Naive thymus-derived CD8-positive, alpha-beta T cell (primary cell): Measurements from ENCODE around the gene TXNDC12. TPM values are rescaled to one million over a fixed set of nuclear protein-coding genes. Genes with fewer than 3 reads are reported as not detected.
A peak's percentile ranks its signal among the peaks of the same experiment; 100 is the strongest.
"Not testable (repeated sequence)": the region's sequence is repeated elsewhere in the genome, so short reads cannot be mapped to it uniquely, and the experiment has no call there.

ENCODE experiments used
- ATAC-seq, 2 donors: fragments of 150-1000 bp; cut with Tn5 transposase in 1 of 2; sonication (Bioruptor Pico), chemical (Tn5 transposase) in 1 of 2; 1 replicate in 1 of 2; 2 replicates in 1 of 2; pipeline ENCODE4 v1.10.0; 2021; ENCODE audit warnings: mild to moderate bottlenecking in 2 of 2, moderate library complexity in 2 of 2
- POLR2A ChIA-PET: fragments of 350-600 bp; sonication (Branson Sonifier 250); formaldehyde crosslinking; loops from one replicate; lab custom pipeline; 2021; ENCODE audit warnings: antibody characterized with exemption; lab: Charles Lee
- DNase-seq, 10 donors: peaks; one replicate each; pipeline versions ENCODE4 v3.0.0 to v3.0.0-alpha.2; 2020 to 2022
- H3K27ac Mint-ChIP-seq, 10 donors: one replicate each; pipeline ENCODE4 v1.8.0; 2020 to 2022; ENCODE audit warnings: mild to moderate bottlenecking in 10 of 10, mixed read lengths in 10 of 10, moderate library complexity in 4 of 10, inconsistent platforms in 1 of 10
- H3K27me3 Mint-ChIP-seq, 5 donors: one replicate each; pipeline ENCODE4 v1.8.0; 2021 to 2022; ENCODE audit warnings: mixed read lengths in 5 of 5
- H3K36me3 Mint-ChIP-seq, 3 donors: one replicate each; pipeline ENCODE4 v1.8.0; 2020 to 2022; ENCODE audit warnings: mixed read lengths in 3 of 3, mild to moderate bottlenecking in 2 of 3, inconsistent platforms in 1 of 3
- H3K4me1 Mint-ChIP-seq, 4 donors: one replicate each; pipeline ENCODE4 v1.8.0; 2021 to 2022; ENCODE audit warnings: mixed read lengths in 4 of 4
- H3K4me3 Mint-ChIP-seq, 10 donors: one replicate each; pipeline ENCODE4 v1.8.0; 2020 to 2022; ENCODE audit warnings: mild to moderate bottlenecking in 10 of 10, mixed read lengths in 10 of 10, moderate library complexity in 6 of 10, inconsistent platforms in 1 of 10
- H3K9me3 Mint-ChIP-seq, 9 donors: one replicate each; pipeline ENCODE4 v1.8.0; 2020 to 2022; ENCODE audit warnings: mixed read lengths in 9 of 9, mild to moderate bottlenecking in 3 of 9, inconsistent platforms in 1 of 9, moderate library complexity in 1 of 9
- polyA plus RNA-seq, 3 donors: library from polyadenylated mRNA; unstranded; fragments of 300-500 nt; fragmentation: Illumina TruSeq; gene quantifications; one replicate each; pipeline ENCODE4 v1.2.3, GENCODE V29; 2021
- total RNA-seq, 8 experiments: library from RNA in 2 of 8; stranded (reverse) in 2 of 8; gene quantifications; one replicate each; pipeline ENCODE4 v1.2.3 and lab custom pipeline; 2021 to 2026

Gene TXNDC12
- total and polyA plus RNA-seq, 5 experiments from 2014 or later = 34.3 to 95.3 (median 77.9) TPM

- Mint-ChIP-seq H3K4me3 (no peak overlapping the region), H3K36me3 (peaks cover 10 to 69% (median 24%) of the 10 kb centered on the region in 3 donors), H3K27me3 (no peaks in the 10 kb centered on the region), H3K9me3 (no peaks in the 10 kb centered on the region), H3K27ac (peak overlapping the region in 3 of 10 donors; percentile 1 to 31 (median 27)), H3K4me1 (peaks cover 0 to 5% (median 2%) of the 10 kb centered on the region in 4 donors)
- POLR2A ChIA-PET = interaction anchor here (0.7 kb wide), 1 partner anchor 40 kb away, joined by 5 read pairs; no protein-coding TSS in a partner anchor
- ATAC-seq = no peak
- DNase-seq = no peak
These were observed 32.9 kb downstream of the TXNDC12 start for GRCh38 chr1:52022133-52022532.

DNA sequence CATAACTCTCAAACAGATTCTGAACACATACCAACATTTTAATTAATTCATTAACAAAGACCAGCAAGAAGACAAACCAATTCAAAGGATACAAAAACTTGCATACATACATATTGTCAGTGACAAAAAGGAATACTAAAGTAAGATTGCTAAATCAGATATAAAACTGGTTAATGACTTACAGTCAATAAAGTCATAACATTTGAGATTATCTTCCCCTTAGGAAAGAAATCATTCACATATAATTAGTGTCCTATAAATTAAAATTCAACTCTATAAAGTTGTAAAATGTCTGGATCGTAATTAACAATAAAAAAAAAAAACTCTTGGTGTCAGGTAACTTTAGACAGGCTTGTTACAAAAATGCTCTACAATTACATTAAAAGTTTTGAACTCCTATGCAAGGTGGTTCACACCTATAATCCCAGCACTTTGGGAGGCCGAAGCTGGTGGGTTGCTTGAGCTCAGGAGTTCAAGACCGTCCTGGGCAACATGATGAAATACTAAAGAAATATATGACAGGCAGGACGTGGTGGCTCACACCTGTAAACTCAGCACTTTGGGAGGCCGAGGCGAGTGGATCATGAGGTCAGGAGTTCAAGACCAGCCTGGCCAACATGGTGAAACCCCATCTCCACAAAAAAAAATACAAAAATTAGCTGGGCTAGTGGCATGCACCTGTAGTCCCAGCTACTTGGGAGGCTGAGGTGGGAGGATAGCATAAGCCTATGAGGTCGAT is 46.8 kb downstream of the TXNDC12 start:
- Mint-ChIP-seq H3K27ac (no peak overlapping the region), H3K9me3 (no peaks in the 10 kb centered on the region), H3K27me3 (peaks cover 0 to 36% (median 20%) of the 10 kb centered on the region in 5 donors), H3K4me3 (no peak overlapping the region), H3K36me3 (no peaks in the 10 kb centered on the region), H3K4me1 (no peaks in the 10 kb centered on the region)
- POLR2A ChIA-PET = no interaction called here
- ATAC-seq (no peak), DNase-seq (no peak)

- Mint-ChIP-seq H3K4me3 (no peak overlapping the region), H3K36me3 (no peaks in the 10 kb centered on the region), H3K27me3 (peaks cover 0 to 37% (median 23%) of the 10 kb centered on the region in 5 donors), H3K9me3 (no peaks in the 10 kb centered on the region), H3K27ac (no peak overlapping the region), H3K4me1 (no peaks in the 10 kb centered on the region)
- ATAC-seq (no peak), DNase-seq (no peak)
- POLR2A ChIA-PET = no interaction called here
These were observed 47.6 kb downstream of the TXNDC12 start for GRCh38 chr1:52007215-52008002.

- peaks cover 0 to 39% (median 25%) of the 10 kb centered on the region in 5 donors for H3K27me3 Mint-ChIP-seq
- H3K4me3 Mint-ChIP-seq, H3K27ac Mint-ChIP-seq, POLR2A ChIA-PET, ATAC-seq, H3K9me3 Mint-ChIP-seq, DNase-seq, H3K4me1 Mint-ChIP-seq, H3K36me3 Mint-ChIP-seq: not testable (repeated sequence)
These were observed 48.9 kb downstream of the TXNDC12 start for GRCh38 chr1:52006081-52006553.

DNA sequence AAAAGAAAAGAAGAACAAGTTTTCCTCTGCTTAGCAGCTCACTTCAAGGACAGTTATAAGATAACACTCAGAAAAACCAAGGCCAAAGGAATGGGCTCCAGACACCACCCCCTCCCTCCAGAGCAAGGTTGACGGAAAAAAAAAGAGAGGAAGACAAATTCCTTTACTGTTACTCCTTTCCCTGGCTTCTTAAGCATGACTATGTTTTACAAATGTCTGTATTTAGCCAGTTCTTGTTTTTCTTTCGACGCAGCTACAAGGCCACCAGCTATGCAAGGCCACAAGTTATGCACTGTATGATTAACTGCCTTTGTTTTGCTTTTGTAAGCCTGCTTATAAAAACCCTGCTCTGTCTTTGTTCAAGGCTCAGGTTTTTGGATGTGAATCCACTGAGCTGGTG is 49.4 kb downstream of the TXNDC12 start:
- H3K4me3 Mint-ChIP-seq, POLR2A ChIA-PET, H3K36me3 Mint-ChIP-seq, DNase-seq, H3K4me1 Mint-ChIP-seq, H3K27ac Mint-ChIP-seq, ATAC-seq, H3K9me3 Mint-ChIP-seq: not testable (repeated sequence)
- peaks cover 0 to 39% (median 25%) of the 10 kb centered on the region in 5 donors for H3K27me3 Mint-ChIP-seq

- DNase-seq = no peak
- POLR2A ChIA-PET = no interaction called here
- no peak overlapping the region for H3K4me3 Mint-ChIP-seq
- H3K4me1 Mint-ChIP-seq = no peaks in the 10 kb centered on the region
- H3K27ac Mint-ChIP-seq = no peak overlapping the region
- no peak for ATAC-seq
- no peaks in the 10 kb centered on the region for H3K36me3 Mint-ChIP-seq
- peaks cover 0 to 32% (median 19%) of the 10 kb centered on the region in 5 donors for H3K27me3 Mint-ChIP-seq
- no peaks in the 10 kb centered on the region for H3K9me3 Mint-ChIP-seq
These were observed 51.1 kb downstream of the TXNDC12 start for GRCh38 chr1:52003877-52004276.

DNA sequence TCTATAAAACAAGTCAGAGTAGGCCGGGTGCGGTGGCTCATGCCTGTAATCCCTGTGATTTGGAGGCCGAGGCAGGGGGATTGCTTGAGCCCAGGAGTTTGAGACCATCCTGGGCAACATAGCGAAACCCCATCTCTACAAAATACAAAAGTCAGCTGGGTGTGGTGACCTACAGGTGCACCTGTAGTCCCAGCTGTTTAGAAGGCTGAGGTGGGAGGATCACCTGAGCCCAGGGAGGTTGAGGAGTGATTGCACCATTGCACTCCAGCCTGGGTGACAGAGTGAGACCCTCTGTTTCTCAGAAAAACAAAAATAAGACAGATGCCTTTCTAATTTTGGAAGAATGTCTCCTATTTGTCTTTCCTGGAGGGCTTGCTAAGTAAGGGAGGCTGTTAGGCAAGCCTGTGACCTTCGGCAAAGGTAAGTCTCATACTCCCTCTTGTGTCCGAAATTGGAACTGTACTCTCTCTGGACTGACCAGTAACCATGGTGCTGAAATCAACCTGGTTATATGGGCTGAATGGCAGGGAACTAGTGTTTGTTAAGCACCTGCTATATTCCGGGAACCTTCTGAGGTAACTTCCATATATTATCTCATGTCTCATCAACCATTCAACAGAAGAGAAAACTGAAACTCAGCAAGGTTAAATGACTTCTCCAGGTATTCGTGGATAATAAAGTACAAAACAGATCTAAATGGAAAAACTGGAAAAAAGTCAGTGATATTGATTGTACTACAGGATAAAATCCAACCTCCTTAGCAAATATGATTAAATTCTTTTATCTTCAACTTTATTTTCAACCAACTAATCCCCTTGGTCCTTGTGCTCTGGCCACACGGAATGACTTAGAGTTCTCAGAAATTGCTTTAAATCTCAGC is 52.7 kb downstream of the TXNDC12 start:
- Mint-ChIP-seq H3K9me3 (no peaks in the 10 kb centered on the region), H3K4me3 (no peak overlapping the region), H3K27ac (no peak overlapping the region), H3K27me3 (peaks cover 6 to 28% (median 19%) of the 10 kb centered on the region in 5 donors), H3K4me1 (no peaks in the 10 kb centered on the region), H3K36me3 (no peaks in the 10 kb centered on the region)
- ATAC-seq = peak; percentile 95 to 96
- POLR2A ChIA-PET = no interaction called here
- DNase-seq = peak in 9 of 10 donors; percentile 11 to 76 (median 67)

DNA sequence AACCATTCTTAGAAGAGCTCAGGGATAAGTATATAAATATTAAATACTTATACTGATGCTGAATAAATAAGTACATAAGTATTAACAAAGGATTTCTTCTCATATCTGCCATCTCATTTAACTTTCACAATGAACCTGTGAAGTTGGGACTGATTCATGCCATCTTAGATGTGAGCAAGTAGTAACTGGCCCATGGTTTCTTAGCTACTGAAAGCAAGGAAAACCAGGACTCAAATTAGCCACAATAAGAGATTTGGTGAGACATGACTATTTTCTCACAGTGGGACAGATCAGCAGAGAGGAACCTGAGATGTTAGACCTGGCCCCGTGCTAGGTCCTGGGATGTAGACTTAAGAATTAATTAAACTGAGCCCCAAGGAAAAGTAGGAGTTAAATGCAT is 56.3 kb downstream of the TXNDC12 start:
- Mint-ChIP-seq H3K27me3 (peaks cover 5 to 24% (median 17%) of the 10 kb centered on the region in 5 donors), H3K4me1 (no peaks in the 10 kb centered on the region), H3K4me3 (no peak overlapping the region), H3K36me3 (no peaks in the 10 kb centered on the region), H3K9me3 (no peaks in the 10 kb centered on the region), H3K27ac (peak overlapping the region in 1 of 10 donors; percentile 19)
- DNase-seq (no peak), ATAC-seq (no peak)
- POLR2A ChIA-PET = no interaction called here

DNA sequence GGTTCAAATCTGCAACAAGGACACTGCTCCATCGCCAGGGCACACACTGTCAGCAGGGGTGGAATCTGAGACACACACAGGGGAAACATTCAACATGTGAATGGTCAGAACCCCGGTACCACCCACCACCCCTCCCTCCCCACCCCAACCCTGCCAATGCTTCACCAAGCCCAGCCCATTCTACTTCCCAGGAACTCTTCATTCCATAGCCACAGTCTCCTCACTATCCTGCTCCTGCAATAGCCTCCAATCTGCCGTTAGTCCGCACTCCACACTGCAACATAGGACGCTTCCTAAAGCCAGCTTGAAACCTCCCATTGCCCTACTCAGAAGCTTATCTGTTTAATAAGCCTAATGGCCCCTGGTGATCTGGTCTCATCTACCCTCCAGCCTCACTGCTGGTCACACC is 57.0 kb downstream of the TXNDC12 start:
- ATAC-seq (no peak), DNase-seq (no peak)
- peak overlapping the region in 2 of 10 donors; percentile 19 to 32 for H3K27ac Mint-ChIP-seq
- no peaks in the 10 kb centered on the region for H3K9me3 Mint-ChIP-seq
- POLR2A ChIA-PET = no interaction called here
- H3K36me3 Mint-ChIP-seq = no peaks in the 10 kb centered on the region
- H3K4me1 Mint-ChIP-seq = no peaks in the 10 kb centered on the region
- H3K4me3 Mint-ChIP-seq = no peak overlapping the region
- H3K27me3 Mint-ChIP-seq = peaks cover 7 to 29% (median 20%) of the 10 kb centered on the region in 5 donors

DNA sequence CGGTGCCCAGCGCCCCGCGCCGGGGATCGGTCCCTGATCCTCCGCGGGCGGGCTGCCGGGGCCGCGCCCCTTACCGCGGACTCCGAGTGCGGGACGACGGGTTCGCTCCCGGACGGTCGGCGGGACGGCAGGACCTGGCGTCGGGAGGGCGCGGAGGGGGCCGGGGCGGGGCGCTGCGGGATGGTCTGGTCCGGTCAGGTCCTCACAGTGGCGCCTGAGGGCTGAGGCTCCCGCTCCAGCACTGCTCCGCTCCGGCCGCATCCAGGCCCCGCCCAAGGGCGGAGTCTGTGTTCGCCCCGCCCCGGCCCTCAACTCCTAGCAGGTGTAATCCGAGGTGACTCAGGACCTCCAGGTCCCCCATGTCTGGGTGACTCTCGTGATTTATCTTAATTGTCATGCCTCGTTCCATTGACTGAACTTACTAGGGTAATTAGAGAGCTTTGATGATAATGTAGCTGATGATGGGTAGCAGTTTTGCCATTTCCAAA is 64.5 kb downstream of the TXNDC12 start, which contains the start of gene RAB3B:
RAB3B (minus strand) TSS at position 223 of the 488 bp plus-strand sequence. CDS start 13,583 bp downstream, outside the sequence.
- H3K27ac Mint-ChIP-seq = peak within 1 kb of the TSS in 7 of 10 donors; percentile 37 to 83 (median 67)
- POLR2A ChIA-PET = no interaction called here

GRCh38 chr1:51989582-51990477 is 65.2 kb downstream of the TXNDC12 start:
- ATAC-seq = no peak
- peaks cover 10 to 24% (median 19%) of the 10 kb centered on the region in 4 donors for H3K4me1 Mint-ChIP-seq
- DNase-seq = peak in 2 of 10 donors; percentile 4 to 9
- POLR2A ChIA-PET = interaction anchor here (0.6 kb wide), 1 partner anchor 10 kb away, joined by 3 read pairs; no protein-coding TSS in a partner anchor
- no peaks in the 10 kb centered on the region for H3K36me3 Mint-ChIP-seq
- H3K27ac Mint-ChIP-seq = peak overlapping the region in 5 of 10 donors; percentile 6 to 76 (median 44)
- peak overlapping the region; percentile 62 to 87 (median 76) for H3K4me3 Mint-ChIP-seq
- H3K9me3 Mint-ChIP-seq = no peaks in the 10 kb centered on the region
- H3K27me3 Mint-ChIP-seq = peaks cover 17 to 31% (median 27%) of the 10 kb centered on the region in 5 donors

More for the DNA sequence above, 64.5 kb downstream of the TXNDC12 start, which contains the start of gene RAB3B:
- Mint-ChIP-seq H3K36me3 (no peaks in the 10 kb centered on the region), H3K27me3 (peaks cover 17 to 32% (median 27%) of the 10 kb centered on the region in 5 donors), H3K9me3 (no peaks in the 10 kb centered on the region), H3K4me3 (peak within 1 kb of the TSS; percentile 78 to 92 (median 87)), H3K4me1 (peaks cover 10 to 23% (median 19%) of the 10 kb centered on the region in 4 donors)
- DNase-seq (peak; percentile 44 to 80 (median 66)), ATAC-seq (peak; percentile 94 to 95)
